22Rv1 (cell line): ENCODE results near the gene ST3GAL5.

ENCODE experiments used
- H3K27ac ChIP-seq: fragments of 450-650 bp; 2 replicates; pipeline ENCODE4 v1.5.1; 2017
- CTCF ChIP-seq: fragments of 450-650 bp; IDR thresholded peaks from 2 replicates; pipeline ENCODE4 v1.5.1; 2017; ENCODE audit warnings: mild to moderate bottlenecking
- ZFX ChIP-seq: fragments of 450-650 bp; IDR thresholded peaks from 2 replicates; pipeline ENCODE4 v1.6.1; 2017; ENCODE audit warnings: antibody characterized with exemption, borderline replicate concordance

ST3GAL5 gene

GRCh38 chr2:85888684-85889626 lies at the start of gene ST3GAL5:
ST3GAL5 (minus strand) TSS chr2:85888990; CDS start chr2:85888905, 85 bp downstream.
- peak within 1 kb of the TSS; percentile 65 for H3K27ac ChIP-seq
- TF ChIP-seq CTCF (peak; percentile 94), ZFX (no peak)

- TF ChIP-seq ZFX (no peak), CTCF (no peak)
- H3K27ac ChIP-seq, result no peak overlapping the region
Observed at GRCh38 chr2:85938456-85938855, 49.7 kb upstream of the ST3GAL5 start.

- peak overlapping the region; percentile 45 for H3K27ac ChIP-seq
- TF ChIP-seq CTCF, result no peak
- no peak for TF ChIP-seq ZFX
Observed at GRCh38 chr2:85937069-85937439, 48.3 kb upstream of the ST3GAL5 start.

GRCh38 chr2:85936421-85937068 lies 47.8 kb upstream of the ST3GAL5 start:
- H3K27ac ChIP-seq, result peak overlapping the region; percentile 45
- TF ChIP-seq CTCF, result no peak
- no peak for TF ChIP-seq ZFX

GRCh38 chr2:85935746-85936208 lies 47.0 kb upstream of the ST3GAL5 start:
- H3K27ac ChIP-seq, result peak overlapping the region; percentile 45
- TF ChIP-seq ZFX (no peak), CTCF (no peak)

- peak overlapping the region; percentile 45 for H3K27ac ChIP-seq
- TF ChIP-seq CTCF (no peak), ZFX (no peak)
Observed at GRCh38 chr2:85935170-85935745, 46.5 kb upstream of the ST3GAL5 start.
